Thyroid gland (tissue), 4 donors: ENCODE results near the gene CACNA1A. TPM values are rescaled to one million over a fixed set of nuclear protein-coding genes. Genes with fewer than 3 reads are reported as not detected.
A peak's percentile ranks its signal among the peaks of the same experiment; 100 is the strongest.

Experiments
- DNase-seq, 2 donors: peaks; one replicate each; pipeline ENCODE4 v3.0.0-alpha.2; 2019
- H3K27ac ChIP-seq, 3 donors: fragments of 200-600 bp; sonication (generic); 1 replicate in 2 of 3; 2 replicates in 1 of 3; pipeline ENCODE4 v1.5.1; 2016 to 2019; ENCODE audit warnings: mild to moderate bottlenecking in 1 of 3, moderate library complexity in 1 of 3
- H3K27me3 ChIP-seq: fragments of 200-600 bp; sonication (generic); one replicate; pipeline ENCODE4 v1.5.1; 2019
- H3K36me3 ChIP-seq, 2 donors: fragments of 200-600 bp; sonication (generic); one replicate each; pipeline ENCODE4 v1.5.1; 2016 to 2019
- H3K4me1 ChIP-seq, 2 donors: fragments of 200-600 bp; sonication (generic); one replicate each; pipeline ENCODE4 v1.5.1; 2017 to 2019
- H3K4me3 ChIP-seq, 3 donors: fragments of 200-600 bp; sonication (generic); replicated peaks in 1 of 3; 1 replicate in 2 of 3; 2 replicates in 1 of 3; pipeline ENCODE4 v1.5.1; 2016; ENCODE audit warnings: mild to moderate bottlenecking in 1 of 3
- H3K9me3 ChIP-seq: fragments of 200-600 bp; sonication (generic); one replicate; pipeline ENCODE4 v1.5.1; 2017
- CTCF ChIP-seq, 6 experiments: fragments of 200-600 bp in 3 of 6; fragments of 450-650 bp in 3 of 6; sonication (generic) in 3 of 6; IDR thresholded peaks; one replicate each; pipeline ENCODE4 v1.5.1; 2016 to 2019; ENCODE audit warnings: antibody characterized with exemption in 6 of 6, mild to moderate bottlenecking in 2 of 6, inconsistent platforms in 1 of 6, moderate library complexity in 1 of 6
- POLR2A ChIP-seq, 2 donors: fragments of 450-650 bp; IDR thresholded peaks; one replicate each; pipeline ENCODE4 v1.6.1; 2017; ENCODE audit warnings: antibody characterized with exemption in 2 of 2, mild to moderate bottlenecking in 2 of 2, moderate library complexity in 1 of 2
- WGBS, 2 donors: methylation state at CpG; one replicate each; pipeline ENCODE4 v1.1.5; 2017; 5-methylcytosine and 5-hydroxymethylcytosine counted together
- intact Hi-C: fragments of 100-400 bp; cut with DNase I; formaldehyde crosslinking; loops from one replicate; pipeline ENCODE4 v1.15.1; 2023
- total RNA-seq, 4 donors: library from RNA; depleted of rRNA; stranded (reverse); fragments of >200 nt; gene quantifications; one replicate each; pipeline ENCODE4 v1.2.3, GENCODE V29; 2016

Gene CACNA1A
- total RNA-seq, 4 donors from 2014 or later = 0.27 to 2.5 (median 0.80) TPM

GRCh38 chr19:13441810-13442512, 64.3 kb downstream of the CACNA1A start:
- peak; percentile 5 to 36 for DNase-seq
- WGBS, 2 donors = 43% methylated on average over 10 of the region's 10 CpGs
- Histone ChIP-seq H3K36me3 (no peaks in the 10 kb centered on the region), H3K4me3 (no peak overlapping the region), H3K4me1 (no peaks in the 10 kb centered on the region), H3K9me3 (no peaks in the 10 kb centered on the region), H3K27ac (no peak overlapping the region), H3K27me3 (no peaks in the 10 kb centered on the region)
- intact Hi-C loops = no loop called here
- TF ChIP-seq POLR2A (IDR thresholded peaks at IDR 0.05) (no peak), CTCF (IDR thresholded peaks at IDR 0.05) (no peak)

GRCh38 chr19:13437919-13438618, 68.2 kb downstream of the CACNA1A start:
- no peak overlapping the region for H3K4me3 ChIP-seq
- intact Hi-C loops = no loop called here
- no peak for DNase-seq
- TF ChIP-seq CTCF (IDR thresholded peaks at IDR 0.05) = no peak
- TF ChIP-seq POLR2A (IDR thresholded peaks at IDR 0.05) = no peak
- no peaks in the 10 kb centered on the region for H3K36me3 ChIP-seq
- WGBS, 2 donors = 70 to 72% methylated on average over 4 to 6 of the region's 6 CpGs
- no peak overlapping the region for H3K27ac ChIP-seq
- no peaks in the 10 kb centered on the region for H3K27me3 ChIP-seq
- no peaks in the 10 kb centered on the region for H3K9me3 ChIP-seq
- no peaks in the 10 kb centered on the region for H3K4me1 ChIP-seq

GRCh38 chr19:13436352-13436751, 69.9 kb downstream of the CACNA1A start:
- TF ChIP-seq POLR2A (IDR thresholded peaks at IDR 0.05) (no peak), CTCF (IDR thresholded peaks at IDR 0.05) (no peak)
- no peak overlapping the region for H3K4me3 ChIP-seq
- H3K4me1 ChIP-seq = no peaks in the 10 kb centered on the region
- no peak for DNase-seq
- H3K9me3 ChIP-seq = no peaks in the 10 kb centered on the region
- H3K27ac ChIP-seq = no peak overlapping the region
- no peaks in the 10 kb centered on the region for H3K36me3 ChIP-seq
- WGBS, 2 donors = 60 to 69% methylated on average over 1 of the region's 1 CpG
- no peaks in the 10 kb centered on the region for H3K27me3 ChIP-seq
- intact Hi-C loops = no loop called here

GRCh38 chr19:13430790-13431582, 75.3 kb downstream of the CACNA1A start:
- no peak overlapping the region for H3K4me3 ChIP-seq
- no peaks in the 10 kb centered on the region for H3K27me3 ChIP-seq
- H3K36me3 ChIP-seq = no peaks in the 10 kb centered on the region
- intact Hi-C loops = no loop called here
- H3K4me1 ChIP-seq = no peaks in the 10 kb centered on the region
- peak; percentile 17 to 19 for DNase-seq
- H3K9me3 ChIP-seq = no peaks in the 10 kb centered on the region
- no peak overlapping the region for H3K27ac ChIP-seq
- WGBS, 2 donors = 73% methylated on average over 5 of the region's 5 CpGs
- TF ChIP-seq CTCF (IDR thresholded peaks at IDR 0.05) = peak in 4 of 6 experiments; percentile 15 to 44 (median 40)
- no peak for TF ChIP-seq POLR2A (IDR thresholded peaks at IDR 0.05)
